Heart left ventricle (tissue), 13 donors: ENCODE results near the gene KRT73.

Experiments used
- POLR2A ChIP-seq, 2 donors: fragments of 450-650 bp; IDR thresholded peaks; one replicate each; pipeline ENCODE4 v1.6.1; 2017; ENCODE audit warnings: antibody characterized with exemption in 2 of 2, mild to moderate bottlenecking in 2 of 2, moderate library complexity in 2 of 2
- TF ChIP-seq, protein P1 (sequence below), 12 donors: fragments of 200-600 bp; sonication (generic) in 4 of 12; IDR thresholded peaks; one replicate each; pipeline versions ENCODE4 v1.5.0 to v1.8.0; 2018 to 2022; ENCODE audit warnings: antibody characterized with exemption in 12 of 12, mild to moderate bottlenecking in 5 of 12
- donor health status: ischemic (EF 13 %, LVEDD 7.1; RV severe dilation, severe dysfunction).
- donor health status: DM: no; HTN: yes; CAD: no.
- donor health status: DM: no; HTN: no; CAD: no.
- donor health status: ischemic (EF 25% LVEDD 6.9; RV normal size, moderate dysfunction).
- donor health status: ischemic (EF 25% LVEDD 5.7; RV mildly dilated, moderate dysfunction).
- donor health status: ischemic (EF 35%, LVEDD 5.7; RV mildly dilated, moderate dysfunction).
- donor health status: nonischemic (EF 11% LVEDD 7.7; RV severe dilation, severe dysfunction).
- donor health status: DM: yes; HTN: yes; CAD: no.
- donor health status: PGD.
- donor health status: ischemic (EF 29% LVEDD 5.4; RV normal size, mild dysfunction).
- donor health status: nonischemic (EF 23%, LVEDD 6.1; RV moderate dilation, normal function).

DNA sequence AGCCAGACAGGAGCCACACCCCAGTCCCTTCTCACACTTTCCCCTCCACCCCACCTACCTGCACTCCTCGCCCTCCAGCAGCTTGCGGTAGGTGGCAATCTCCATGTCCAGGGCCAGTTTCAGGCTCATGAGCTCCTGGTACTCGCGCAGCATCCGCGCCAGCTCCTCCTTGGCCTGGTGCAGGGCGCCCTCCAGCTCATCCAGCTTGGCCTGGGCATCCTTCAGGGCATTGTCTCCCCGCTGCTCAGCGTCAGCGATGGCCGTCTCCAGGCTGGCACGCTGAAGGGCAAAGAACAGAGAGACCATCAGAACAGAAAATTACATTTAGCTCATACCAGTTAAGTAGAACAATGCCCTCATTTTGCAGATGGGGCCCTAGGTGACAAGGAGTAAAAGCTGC, 50.2 kb downstream of the KRT73 start:
- TF ChIP-seq, protein P1, sequence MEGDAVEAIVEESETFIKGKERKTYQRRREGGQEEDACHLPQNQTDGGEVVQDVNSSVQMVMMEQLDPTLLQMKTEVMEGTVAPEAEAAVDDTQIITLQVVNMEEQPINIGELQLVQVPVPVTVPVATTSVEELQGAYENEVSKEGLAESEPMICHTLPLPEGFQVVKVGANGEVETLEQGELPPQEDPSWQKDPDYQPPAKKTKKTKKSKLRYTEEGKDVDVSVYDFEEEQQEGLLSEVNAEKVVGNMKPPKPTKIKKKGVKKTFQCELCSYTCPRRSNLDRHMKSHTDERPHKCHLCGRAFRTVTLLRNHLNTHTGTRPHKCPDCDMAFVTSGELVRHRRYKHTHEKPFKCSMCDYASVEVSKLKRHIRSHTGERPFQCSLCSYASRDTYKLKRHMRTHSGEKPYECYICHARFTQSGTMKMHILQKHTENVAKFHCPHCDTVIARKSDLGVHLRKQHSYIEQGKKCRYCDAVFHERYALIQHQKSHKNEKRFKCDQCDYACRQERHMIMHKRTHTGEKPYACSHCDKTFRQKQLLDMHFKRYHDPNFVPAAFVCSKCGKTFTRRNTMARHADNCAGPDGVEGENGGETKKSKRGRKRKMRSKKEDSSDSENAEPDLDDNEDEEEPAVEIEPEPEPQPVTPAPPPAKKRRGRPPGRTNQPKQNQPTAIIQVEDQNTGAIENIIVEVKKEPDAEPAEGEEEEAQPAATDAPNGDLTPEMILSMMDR (IDR thresholded peaks at IDR 0.05), result no peak
- TF ChIP-seq POLR2A (IDR thresholded peaks at IDR 0.05), result no peak
